GM19239 (cell line): ENCODE measurements around the gene UGT1A6.

ENCODE experiments used
- DNase-seq: peaks from one replicate; pipeline ENCODE4 v3.0.0; 2011; ENCODE audit warnings: low spot score; ENCODE audit not compliant: insufficient read length
- FAIRE-seq: peaks from 2 replicates; lab custom pipeline; 2011; peaks lifted over from hg19 to GRCh38; lab: Jason Lieb, UNC

UGT1A6 gene

GRCh38 chr2:233761040-233761769 is 68.5 kb downstream of the UGT1A6 start:
- no peak for DNase-seq
- no peak for FAIRE-seq

GRCh38 chr2:233764264-233764663 is 71.6 kb downstream of the UGT1A6 start:
- no peak for DNase-seq

GRCh38 chr2:233764761-233765160 is 72.1 kb downstream of the UGT1A6 start:
- DNase-seq = no peak

More at GRCh38 chr2:233764264-233764663, 71.6 kb downstream of the UGT1A6 start:
- no peak for FAIRE-seq

DNA sequence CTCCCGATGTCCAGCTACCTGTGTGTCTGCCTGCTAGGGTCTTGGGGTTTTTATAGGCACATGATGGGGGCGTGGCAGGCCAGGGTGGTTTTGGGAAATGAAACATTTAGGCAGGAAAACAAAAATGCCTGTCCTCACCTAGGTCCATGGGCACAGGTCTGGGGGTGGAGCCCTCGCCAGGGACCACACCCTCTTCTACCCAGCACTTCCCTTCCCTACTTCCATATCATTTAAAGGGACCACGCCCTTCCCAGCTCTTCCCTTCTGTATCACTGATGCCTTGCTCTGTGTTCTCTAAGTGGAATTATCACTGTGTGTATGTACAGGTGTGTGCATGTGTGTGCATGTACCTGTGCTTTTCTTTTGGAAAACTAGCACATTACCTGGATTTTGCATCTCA is 73.7 kb downstream of the UGT1A6 start:
- DNase-seq (no peak), FAIRE-seq (no peak)

More at GRCh38 chr2:233764761-233765160, 72.1 kb downstream of the UGT1A6 start:
- no peak for FAIRE-seq

DNA sequence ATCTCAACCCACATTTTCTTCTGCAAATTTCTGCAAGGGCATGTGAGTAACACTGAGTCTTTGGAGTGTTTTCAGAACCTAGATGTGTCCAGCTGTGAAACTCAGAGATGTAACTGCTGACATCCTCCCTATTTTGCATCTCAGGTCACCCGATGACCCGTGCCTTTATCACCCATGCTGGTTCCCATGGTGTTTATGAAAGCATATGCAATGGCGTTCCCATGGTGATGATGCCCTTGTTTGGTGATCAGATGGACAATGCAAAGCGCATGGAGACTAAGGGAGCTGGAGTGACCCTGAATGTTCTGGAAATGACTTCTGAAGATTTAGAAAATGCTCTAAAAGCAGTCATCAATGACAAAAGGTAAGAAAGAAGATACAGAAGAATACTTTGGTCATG is 75.4 kb downstream of the UGT1A6 start:
- DNase-seq (no peak), FAIRE-seq (no peak)

DNA sequence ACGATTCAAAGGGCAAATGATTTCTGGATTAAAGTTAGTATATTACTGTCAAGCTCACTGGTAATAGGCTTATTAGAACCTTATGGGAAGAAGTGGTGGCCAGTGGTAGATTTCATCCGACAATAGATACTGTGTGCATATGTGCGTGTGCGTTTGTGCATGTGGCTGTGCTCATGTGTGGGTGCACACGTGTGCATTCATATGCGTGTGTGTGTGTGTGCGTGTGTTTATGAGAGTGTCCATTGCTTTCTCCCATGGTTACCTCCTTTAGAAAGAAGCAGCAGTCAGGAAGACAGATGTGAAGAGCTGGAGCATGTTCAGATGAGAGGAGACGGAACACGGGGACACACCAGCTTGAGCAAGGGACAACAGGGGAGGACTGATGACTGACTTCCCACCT is 76.6 kb downstream of the UGT1A6 start:
- no peak for FAIRE-seq

GRCh38 chr2:233772153-233772552 is 79.5 kb downstream of the UGT1A6 start:
- DNase-seq (no peak), FAIRE-seq (no peak)

More for the DNA sequence above, 76.6 kb downstream of the UGT1A6 start:
- DNase-seq = no peak

GRCh38 chr2:233772583-233772982 is 79.9 kb downstream of the UGT1A6 start:
- DNase-seq = no peak
- FAIRE-seq = no peak

DNA sequence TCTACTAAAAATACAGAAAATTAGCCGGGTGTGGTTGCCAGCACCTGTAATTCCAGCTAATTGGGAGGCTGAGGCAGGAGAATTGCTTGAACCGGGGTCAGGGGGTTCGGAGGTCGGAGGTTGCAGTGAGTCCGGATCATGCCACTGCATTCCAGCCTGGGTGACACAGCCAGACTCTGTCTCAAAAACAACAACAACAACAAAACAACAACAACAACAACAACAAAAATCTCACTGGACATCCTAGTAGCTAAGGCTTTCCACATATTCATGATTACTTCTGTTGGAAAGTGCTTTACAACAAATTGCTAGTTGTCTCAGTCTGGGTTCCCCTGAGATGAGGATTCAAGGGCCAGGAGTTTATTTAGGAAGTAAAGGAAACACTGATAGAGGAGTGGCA is 81.2 kb downstream of the UGT1A6 start:
- DNase-seq (no peak), FAIRE-seq (no peak)

- DNase-seq = no peak
- FAIRE-seq = no peak
Observed at GRCh38 chr2:233775414-233775813, 82.7 kb downstream of the UGT1A6 start.

DNA sequence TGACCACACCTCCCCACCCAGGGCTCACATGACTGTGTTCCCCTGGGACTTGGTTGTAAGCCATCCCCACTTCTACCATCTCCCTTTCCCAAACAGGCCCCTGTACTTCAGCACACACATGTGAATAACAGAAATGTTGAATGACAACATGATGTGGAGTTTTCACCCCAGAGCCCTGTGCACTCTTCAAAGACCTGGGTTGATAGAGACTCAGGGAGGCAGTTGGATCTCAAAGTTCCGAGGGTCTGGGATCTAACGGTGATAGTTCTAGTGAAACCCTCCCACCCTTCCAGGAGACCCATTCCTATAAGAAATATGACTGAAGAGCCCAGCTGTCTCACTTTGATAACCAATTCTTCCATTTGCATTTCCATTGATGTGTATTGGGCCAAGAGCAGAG is 85.3 kb downstream of the UGT1A6 start, which contains the start of gene MROH2A:
Gene MROH2A (plus strand): TSS at position 301 of the 400 bp plus-strand sequence. CDS start 1,029 bp downstream, outside the sequence.
- FAIRE-seq (no peak), DNase-seq (no peak)

- FAIRE-seq (no peak), DNase-seq (no peak)
Observed at GRCh38 chr2:233779722-233780121, 87.0 kb downstream of the UGT1A6 start.

DNA sequence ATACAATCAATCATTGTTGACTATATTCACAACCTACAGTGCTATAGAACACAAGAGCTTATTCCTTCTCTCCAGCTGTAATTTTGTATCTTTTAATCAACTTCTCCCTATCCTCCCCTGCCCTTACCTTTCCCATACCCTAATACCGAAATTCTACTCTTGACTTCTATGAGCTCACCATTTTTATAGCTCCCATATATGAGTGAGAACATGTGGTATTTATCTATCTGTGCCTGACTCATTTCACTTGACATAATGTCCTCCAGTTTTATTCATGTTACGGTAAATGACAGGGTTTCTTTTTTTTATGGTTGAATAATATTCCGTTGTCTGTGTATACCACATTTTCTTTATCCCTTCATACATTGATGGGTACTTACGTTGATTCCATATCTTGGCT is 88.1 kb downstream of the UGT1A6 start:
- no peak for DNase-seq
- no peak for FAIRE-seq

DNA sequence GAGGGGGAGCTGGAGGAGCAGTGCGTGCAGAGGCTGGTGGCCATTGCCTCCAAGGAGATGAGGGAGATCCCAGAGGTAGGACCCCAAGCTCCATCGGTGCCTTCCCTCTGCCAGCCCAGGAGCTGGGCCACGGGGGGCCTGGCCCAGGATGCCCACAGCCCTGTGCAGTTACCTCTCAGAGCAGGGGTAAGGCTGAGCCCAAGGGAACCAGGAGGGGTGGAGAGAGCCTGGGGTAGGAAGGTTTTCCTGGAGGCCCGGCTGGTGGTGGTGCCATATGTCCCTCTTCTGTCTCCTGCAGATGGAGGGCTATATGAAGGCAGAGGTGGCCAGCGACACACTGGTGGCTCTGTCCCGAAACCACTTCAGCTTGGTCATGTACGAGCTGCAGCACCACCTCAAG is 96.9 kb downstream of the UGT1A6 start:
- no peak for FAIRE-seq
- no peak for DNase-seq

GRCh38 chr2:233791151-233791882 is 98.6 kb downstream of the UGT1A6 start:
- no peak for DNase-seq

GRCh38 chr2:233791883-233792329 is 99.2 kb downstream of the UGT1A6 start:
- DNase-seq (no peak), FAIRE-seq (no peak)

More at GRCh38 chr2:233791151-233791882, 98.6 kb downstream of the UGT1A6 start:
- FAIRE-seq = no peak

DNA sequence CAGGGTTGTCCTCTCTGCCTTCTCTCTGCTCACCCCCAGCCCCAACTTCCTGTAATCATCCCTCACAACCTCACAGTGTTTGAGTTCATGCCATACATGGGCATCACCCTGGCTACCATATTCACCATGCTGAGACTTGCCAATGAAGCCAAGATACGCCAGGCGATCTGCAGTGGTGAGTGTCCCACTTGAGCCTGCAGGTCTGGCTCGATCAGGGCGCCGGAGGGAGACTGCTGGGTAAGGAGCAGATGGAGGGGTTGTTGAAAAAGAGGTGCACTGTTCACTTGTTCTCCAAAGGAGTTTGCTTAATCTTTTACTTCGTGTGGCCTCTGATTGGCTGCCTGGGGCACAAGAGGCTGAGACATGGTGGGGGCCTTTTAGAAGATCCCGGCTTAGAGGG is 100.0 kb downstream of the UGT1A6 start:
- DNase-seq (no peak), FAIRE-seq (no peak)

GRCh38 chr2:233793465-233794127 is 100.9 kb downstream of the UGT1A6 start:
- FAIRE-seq = no peak
- no peak for DNase-seq

- DNase-seq (no peak), FAIRE-seq (no peak)
Observed at GRCh38 chr2:233794128-233794658, 101.5 kb downstream of the UGT1A6 start.

- no peak for DNase-seq
- FAIRE-seq = no peak
Observed at GRCh38 chr2:233795735-233796171, 103.1 kb downstream of the UGT1A6 start.
